ENCODE measurements around the gene SEPTIN8.

DNA sequence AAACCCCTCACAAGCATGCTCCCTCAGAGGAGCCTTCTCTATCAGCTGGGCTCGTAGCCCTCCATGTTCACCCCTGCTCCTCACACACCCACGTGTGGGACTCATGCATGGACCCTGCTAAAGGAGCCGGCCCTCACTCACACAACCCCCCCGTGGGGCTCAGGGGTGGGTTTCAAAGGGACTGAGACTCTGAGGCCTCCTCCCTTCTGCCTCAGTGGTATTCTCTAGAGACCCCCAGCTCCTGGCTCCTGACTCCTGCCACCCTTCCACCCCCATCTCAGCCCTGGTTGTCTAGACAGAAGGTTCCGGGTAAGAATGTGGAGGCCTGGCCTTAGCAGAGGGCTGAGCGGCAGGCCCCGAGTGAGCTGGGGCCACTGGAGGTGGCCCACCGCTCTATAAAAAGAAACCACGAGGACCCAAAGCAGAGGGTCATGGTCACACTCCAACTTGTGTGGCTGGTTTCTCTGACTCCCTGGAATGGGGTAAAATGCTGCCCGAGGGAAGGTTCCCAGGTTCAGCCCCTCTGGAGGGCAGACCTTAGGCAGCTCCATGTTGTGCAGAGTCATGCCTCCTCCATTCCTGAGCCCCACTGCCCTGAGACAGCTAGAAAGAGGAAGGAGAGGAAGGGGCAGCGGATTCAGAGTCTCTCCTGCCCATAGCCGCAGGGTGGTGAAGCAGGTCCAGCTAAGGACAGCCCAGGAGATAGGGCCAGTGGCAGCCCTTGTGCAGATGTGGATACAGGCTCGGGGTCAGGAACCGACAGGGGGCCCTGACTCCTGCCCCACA is 10.8 kb downstream of the SEPTIN8 start:
- no peak for TF ChIP-seq CTCF (IDR thresholded peaks at IDR 0.05 in 8 of 11, conservative IDR thresholded peaks at IDR 0.05 in 3 of 11)
- TF ChIP-seq POLR2A (IDR thresholded peaks at IDR 0.05) = no peak
- TF ChIP-seq POLR2AphosphoS5 (IDR thresholded peaks at IDR 0.05) = no peak
